ENCODE results near the gene CNOT6L. TPM values are rescaled to one million over a fixed set of nuclear protein-coding genes. Genes with fewer than 3 reads are reported as not detected.

Gene CNOT6L
- total RNA-seq, 1 donor from 2014 or later, result 49.4 TPM

DNA sequence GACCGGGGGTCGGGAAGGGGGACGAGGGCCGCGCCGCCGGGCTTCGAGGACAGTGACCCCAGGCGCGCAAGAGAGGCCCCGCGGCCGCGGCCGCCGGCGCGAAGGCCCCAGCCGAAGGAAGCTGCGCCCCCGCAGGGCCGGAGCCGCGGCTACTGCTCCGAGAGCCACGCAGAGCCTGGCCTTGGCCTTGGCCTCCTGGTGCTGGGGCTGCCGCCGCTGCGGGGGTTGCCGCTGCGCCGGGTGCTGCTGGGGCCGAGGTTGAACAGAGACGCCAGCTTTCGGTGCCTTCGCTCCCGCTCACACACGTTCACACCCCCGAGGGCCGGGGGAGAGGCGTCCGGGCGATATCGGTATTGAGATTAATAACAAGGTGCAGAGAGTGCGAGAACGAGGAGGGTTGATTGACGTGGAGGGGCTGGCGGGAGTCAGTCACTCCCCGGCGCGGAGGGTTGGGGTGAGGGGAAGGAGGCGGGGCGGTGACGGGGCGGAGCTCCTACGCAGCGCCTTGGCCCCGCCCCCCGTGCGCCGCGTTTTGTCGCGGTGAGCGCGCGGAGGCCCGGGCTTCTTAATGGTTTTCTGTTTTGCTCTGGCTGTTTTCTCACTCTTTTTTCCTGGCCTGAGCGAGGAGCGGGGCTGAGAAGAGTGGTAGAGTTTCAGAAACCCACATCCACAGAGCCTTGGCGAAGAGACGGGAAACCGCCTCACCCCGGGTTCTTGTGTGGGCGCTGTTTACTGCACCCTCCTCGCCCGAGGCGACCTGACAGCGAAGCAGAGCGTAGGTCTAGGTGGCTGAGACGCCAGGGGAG lies 878 bp upstream of the CNOT6L start:
- peak; percentile 86 to 93 for DNase-seq (ENCODE audit: low spot score in 2 of 2, unreplicated experiment in 2 of 2)
- TF ChIP-seq, protein P1, sequence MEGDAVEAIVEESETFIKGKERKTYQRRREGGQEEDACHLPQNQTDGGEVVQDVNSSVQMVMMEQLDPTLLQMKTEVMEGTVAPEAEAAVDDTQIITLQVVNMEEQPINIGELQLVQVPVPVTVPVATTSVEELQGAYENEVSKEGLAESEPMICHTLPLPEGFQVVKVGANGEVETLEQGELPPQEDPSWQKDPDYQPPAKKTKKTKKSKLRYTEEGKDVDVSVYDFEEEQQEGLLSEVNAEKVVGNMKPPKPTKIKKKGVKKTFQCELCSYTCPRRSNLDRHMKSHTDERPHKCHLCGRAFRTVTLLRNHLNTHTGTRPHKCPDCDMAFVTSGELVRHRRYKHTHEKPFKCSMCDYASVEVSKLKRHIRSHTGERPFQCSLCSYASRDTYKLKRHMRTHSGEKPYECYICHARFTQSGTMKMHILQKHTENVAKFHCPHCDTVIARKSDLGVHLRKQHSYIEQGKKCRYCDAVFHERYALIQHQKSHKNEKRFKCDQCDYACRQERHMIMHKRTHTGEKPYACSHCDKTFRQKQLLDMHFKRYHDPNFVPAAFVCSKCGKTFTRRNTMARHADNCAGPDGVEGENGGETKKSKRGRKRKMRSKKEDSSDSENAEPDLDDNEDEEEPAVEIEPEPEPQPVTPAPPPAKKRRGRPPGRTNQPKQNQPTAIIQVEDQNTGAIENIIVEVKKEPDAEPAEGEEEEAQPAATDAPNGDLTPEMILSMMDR (IDR thresholded peaks at IDR 0.05; ENCODE audit: unreplicated experiment), result no peak
- H3K4me1 Mint-ChIP-seq, result peaks cover 33% of the 10 kb centered on the region
- H3K36me3 Mint-ChIP-seq, result no peaks in the 10 kb centered on the region
- no peaks in the 10 kb centered on the region for H3K9me3 Mint-ChIP-seq
- peak overlapping the region; percentile 98 for H3K4me3 Mint-ChIP-seq
- H3K27ac Mint-ChIP-seq, result peak overlapping the region; percentile 99
- H3K27me3 Mint-ChIP-seq (ENCODE audit: low read depth), result no peaks in the 10 kb centered on the region

DNA sequence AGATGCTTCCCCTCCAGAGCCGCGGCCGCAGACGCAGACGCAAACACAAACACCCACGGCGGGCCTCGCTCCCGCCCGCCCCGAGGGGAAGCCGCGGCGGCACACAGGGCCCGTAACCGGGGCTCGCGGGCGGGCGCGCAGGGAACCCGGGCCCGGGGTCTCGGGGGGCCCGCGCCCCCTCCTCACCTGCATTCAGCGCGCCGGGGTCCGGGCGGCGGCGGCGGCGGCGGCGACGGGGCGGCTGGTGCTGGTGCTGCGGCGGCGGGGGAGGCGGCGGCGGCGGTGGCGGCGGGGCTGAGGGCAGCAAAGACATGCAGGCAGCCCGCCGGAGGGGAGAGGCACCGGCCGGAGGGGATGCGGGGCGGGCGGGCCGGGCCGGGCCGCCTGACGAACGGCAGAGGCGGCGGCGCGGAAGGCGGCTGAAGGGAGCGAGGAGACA lies 255 bp upstream of the CNOT6L start:
- Mint-ChIP-seq H3K36me3 (no peaks in the 10 kb centered on the region), H3K27ac (peak overlapping the region; percentile 99), H3K4me3 (peak overlapping the region; percentile 100), H3K9me3 (no peaks in the 10 kb centered on the region), H3K27me3 (ENCODE audit: low read depth) (no peaks in the 10 kb centered on the region), H3K4me1 (peaks cover 34% of the 10 kb centered on the region)
- TF ChIP-seq, protein P1 (IDR thresholded peaks at IDR 0.05; ENCODE audit: unreplicated experiment), result no peak
- peak; percentile 49 to 76 for DNase-seq (ENCODE audit: low spot score in 2 of 2, unreplicated experiment in 2 of 2)

DNA sequence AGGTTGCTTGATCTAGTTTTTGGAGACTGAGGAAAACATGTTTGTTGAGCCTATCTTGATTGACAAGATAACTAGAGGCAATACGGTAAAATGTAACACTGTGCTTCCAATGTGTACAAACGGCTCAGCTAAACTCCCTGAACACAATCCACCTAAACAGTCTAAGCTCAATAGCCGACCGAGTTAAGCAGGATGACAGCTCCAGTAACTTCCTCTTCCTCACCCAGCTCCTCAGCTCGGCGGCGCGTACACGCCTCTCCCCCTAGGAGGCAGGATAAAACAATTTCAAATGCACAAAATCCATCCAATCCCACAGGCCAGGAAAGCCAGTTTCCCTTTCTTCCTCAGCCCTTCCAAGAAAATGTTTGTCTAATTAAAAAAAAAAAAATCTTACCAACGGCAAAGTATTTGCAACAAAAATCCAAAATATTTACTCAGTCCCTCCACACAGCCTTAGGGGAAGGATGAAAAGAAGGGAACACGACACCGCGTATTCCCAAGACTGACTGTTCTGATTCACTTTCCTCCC lies 1.0 kb downstream of the CNOT6L start:
- DNase-seq (ENCODE audit: low spot score in 2 of 2, unreplicated experiment in 2 of 2), result peak; percentile 23 to 63
- H3K4me3 Mint-ChIP-seq, result peak overlapping the region; percentile 85
- H3K4me1 Mint-ChIP-seq, result peaks cover 34% of the 10 kb centered on the region
- no peaks in the 10 kb centered on the region for H3K27me3 Mint-ChIP-seq (ENCODE audit: low read depth)
- no peaks in the 10 kb centered on the region for H3K36me3 Mint-ChIP-seq
- H3K27ac Mint-ChIP-seq, result peak overlapping the region; percentile 96
- no peaks in the 10 kb centered on the region for H3K9me3 Mint-ChIP-seq
- TF ChIP-seq, protein P1 (IDR thresholded peaks at IDR 0.05; ENCODE audit: unreplicated experiment), result no peak

DNA sequence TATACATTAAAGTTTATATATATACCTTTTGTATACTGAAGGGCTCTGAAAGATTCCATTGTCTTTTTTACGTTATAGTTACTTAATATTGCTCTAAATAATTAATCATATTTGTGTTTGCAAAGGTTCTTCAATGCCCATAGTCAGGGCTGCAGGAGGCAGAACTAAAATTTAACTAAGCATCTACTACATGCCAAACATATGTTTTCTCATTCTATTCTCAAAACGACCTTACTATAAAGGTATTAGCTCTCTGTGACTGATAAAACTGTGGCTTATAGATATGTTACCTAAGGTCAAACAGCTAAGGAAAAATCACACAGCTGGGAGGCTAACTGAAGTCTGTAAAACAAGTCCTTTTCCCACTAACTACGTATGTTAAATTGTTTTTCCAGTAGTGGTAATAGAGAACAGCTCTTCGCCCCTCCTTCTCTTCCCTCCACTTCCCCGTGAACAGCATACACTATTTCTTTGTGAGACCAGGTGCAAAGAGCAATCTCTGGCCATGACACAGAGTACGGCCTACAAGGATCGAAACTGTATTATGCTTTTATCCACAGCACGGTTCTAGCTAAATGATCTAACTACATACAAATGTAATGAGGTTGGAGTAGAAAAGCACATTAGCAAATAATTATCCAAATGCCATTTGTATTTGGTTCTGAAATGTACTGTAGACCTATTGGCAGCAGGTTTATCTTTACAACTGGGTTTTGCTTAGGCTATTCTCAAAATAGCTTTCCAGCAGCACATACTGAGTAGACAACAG lies 1.7 kb downstream of the CNOT6L start:
- Mint-ChIP-seq H3K4me1 (peaks cover 34% of the 10 kb centered on the region), H3K27me3 (ENCODE audit: low read depth) (no peaks in the 10 kb centered on the region), H3K4me3 (peak overlapping the region; percentile 85), H3K27ac (peak overlapping the region; percentile 96), H3K9me3 (no peaks in the 10 kb centered on the region), H3K36me3 (no peaks in the 10 kb centered on the region)
- TF ChIP-seq, protein P1 (IDR thresholded peaks at IDR 0.05; ENCODE audit: unreplicated experiment), result no peak
- no peak for DNase-seq (ENCODE audit: low spot score in 2 of 2, unreplicated experiment in 2 of 2)

DNA sequence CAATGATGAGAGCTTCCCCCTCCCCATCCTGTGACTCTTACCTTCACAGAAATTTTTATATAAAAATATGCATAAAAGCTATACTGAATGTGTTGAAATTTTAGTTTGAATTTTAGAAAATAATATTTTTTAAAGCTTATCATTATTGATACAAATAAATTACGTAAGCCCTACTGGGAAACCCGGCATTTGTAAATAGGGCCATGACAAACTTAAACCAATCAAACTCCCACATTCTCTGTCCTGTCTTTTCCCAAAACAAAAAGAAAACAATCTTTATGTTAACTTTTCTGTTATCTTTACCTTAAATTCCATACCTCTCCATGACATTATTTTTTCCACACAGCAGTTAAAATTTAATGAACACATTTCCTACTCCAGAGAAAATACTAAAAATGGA lies 2.6 kb downstream of the CNOT6L start:
- DNase-seq (ENCODE audit: low spot score in 2 of 2, unreplicated experiment in 2 of 2), result no peak
- TF ChIP-seq, protein P1 (IDR thresholded peaks at IDR 0.05; ENCODE audit: unreplicated experiment), result no peak
- Mint-ChIP-seq H3K27me3 (ENCODE audit: low read depth) (no peaks in the 10 kb centered on the region), H3K4me1 (peaks cover 34% of the 10 kb centered on the region), H3K36me3 (no peaks in the 10 kb centered on the region), H3K27ac (peak overlapping the region; percentile 35), H3K9me3 (no peaks in the 10 kb centered on the region), H3K4me3 (no peak overlapping the region)
